Esophagus muscularis mucosa (tissue), 4 donors: ENCODE results near the gene NEO1.

Experiments
- CTCF ChIP-seq, 3 experiments: fragments of 200-600 bp in 2 of 3; fragments of 450-650 bp in 1 of 3; sonication (generic) in 2 of 3; IDR thresholded peaks; one replicate each; pipeline ENCODE4 v1.5.1; 2017 to 2019; ENCODE audit warnings: antibody characterized with exemption in 3 of 3, mild to moderate bottlenecking in 2 of 3, moderate library complexity in 1 of 3
- EP300 ChIP-seq: sonication (generic); formaldehyde crosslinking; IDR thresholded peaks from one replicate; pipeline ENCODE4 v1.6.1; 2017; ENCODE audit warnings: antibody characterized with exemption
- POLR2A ChIP-seq: fragments of 450-650 bp; IDR thresholded peaks from one replicate; pipeline ENCODE4 v1.6.1; 2017; ENCODE audit warnings: antibody characterized with exemption, moderate library complexity, mild to moderate bottlenecking, low read depth
- POLR2AphosphoS5 ChIP-seq, 2 donors: sonication (generic); formaldehyde crosslinking; IDR thresholded peaks; one replicate each; pipeline ENCODE4 v1.6.1; 2017; ENCODE audit warnings: antibody characterized with exemption in 2 of 2

GRCh38 chr15:73275862-73276261 is 223.6 kb downstream of the NEO1 start:
- no peak for TF ChIP-seq CTCF (IDR thresholded peaks at IDR 0.05)
- no peak for TF ChIP-seq EP300
- no peak for TF ChIP-seq POLR2A
- no peak for TF ChIP-seq POLR2AphosphoS5 (IDR thresholded peaks at IDR 0.05)
